Adrenal gland (tissue), 12 donors: ENCODE data around the gene AVP. TPM values are rescaled to one million over a fixed set of nuclear protein-coding genes. Genes with fewer than 3 reads are reported as not detected.
"Not testable (repeated sequence)": the region's sequence is repeated elsewhere in the genome, so short reads cannot be mapped to it uniquely, and the experiment has no call there.

Experiments used
- DNase-seq, 7 donors: peaks; one replicate each; pipeline ENCODE4 v3.0.0-alpha.2; 2019 to 2020
- H3K27ac ChIP-seq, 5 donors: fragments of 200-600 bp; sonication (generic) in 4 of 5; 1 replicate in 3 of 5; 2 replicates in 2 of 5; pipeline versions ENCODE4 v1.5.1 to v1.8.0; 2016 to 2020; ENCODE audit warnings: mild to moderate bottlenecking in 1 of 5
- H3K27me3 ChIP-seq: fragments of 200-600 bp; 2 replicates; pipeline ENCODE4 v1.8.0; 2021
- H3K36me3 ChIP-seq, 2 donors: fragments of 200-600 bp; replicated peaks in 1 of 2; 1 replicate in 1 of 2; 2 replicates in 1 of 2; pipeline versions ENCODE4 v1.5.1 to v1.8.0; 2018 to 2022
- H3K4me1 ChIP-seq, 2 donors: fragments of 200-600 bp; replicated peaks in 1 of 2; 1 replicate in 1 of 2; 2 replicates in 1 of 2; pipeline versions ENCODE4 v1.5.1 to v1.8.0; 2018 to 2021
- H3K4me3 ChIP-seq, 4 donors: fragments of 200-600 bp; sonication (generic) in 3 of 4; one replicate each; pipeline ENCODE4 v1.5.1; 2016 to 2018
- H3K9me3 ChIP-seq, 3 donors: fragments of 200-600 bp; sonication (generic) in 1 of 3; replicated peaks in 1 of 3; 1 replicate in 2 of 3; 2 replicates in 1 of 3; pipeline versions ENCODE4 v1.5.1 to v1.8.0; 2016 to 2021
- POLR2A ChIP-seq, 2 donors: fragments of 450-650 bp; IDR thresholded peaks; one replicate each; pipeline ENCODE4 v1.6.1; 2017; ENCODE audit warnings: antibody characterized with exemption in 2 of 2, mild to moderate bottlenecking in 2 of 2, moderate library complexity in 1 of 2
- WGBS, 4 donors: extraction: QIAGEN DNeasy Blood & Tissue Kit in 2 of 4; methylation state at CpG; one replicate each; pipeline versions ENCODE4 v1.1.5 to v1.1.7; 2013 to 2017; 5-methylcytosine and 5-hydroxymethylcytosine counted together
- intact Hi-C, 2 donors: fragments of 100-400 bp; cut with DNase I; formaldehyde crosslinking; loops; one replicate each; pipeline versions ENCODE4 v1.14.1 to v1.15.0; 2022 to 2023
- polyA plus RNA-seq, 3 donors: library from polyadenylated mRNA; stranded (reverse); fragments of 200-250 nt in 2 of 3; fragments of 350-450 nt in 1 of 3; fragmentation: Illumina TruSeq in 1 of 3; extraction: RNeasy Lipid Tissue Mini Kit (QIAGEN cat#74804) in 1 of 3; gene quantifications; one replicate each; pipeline ENCODE4 v1.2.3, GENCODE V29; 2013 to 2014
- total RNA-seq, 9 donors: library from RNA; depleted of rRNA in 4 of 9; stranded (reverse); fragments of >200 nt in 4 of 9; fragments of 120-200 nt in 1 of 9; fragmentation: NEBNext Ultra II Directional in 1 of 9; extraction: Animal tissue kit (Norgen Biotek cat#: 25700) in 1 of 9; gene quantifications; one replicate each; pipeline versions ENCODE4 v1.1.0 to v1.2.4, GENCODE V29; 2013 to 2023
- TF ChIP-seq, protein P1 (sequence below), 6 experiments: fragments of 450-650 bp in 4 of 6; fragments of 200-600 bp in 2 of 6; sonication (generic) in 1 of 6; IDR thresholded peaks; 1 replicate in 5 of 6; 2 replicates in 1 of 6; pipeline versions ENCODE4 v1.5.1 to v1.8.0; 2016 to 2021; ENCODE audit warnings: antibody characterized with exemption in 6 of 6, mild to moderate bottlenecking in 2 of 6, moderate library complexity in 1 of 6
- donor health status: healthy with polysubstance abuse.
- donor health status: Bipolar disorder and iron deficiency.
- donor health status: DM: yes; HTN: yes; CAD: no.
- donor health status: DM: no; HTN: no; CAD: no.
- donor health status: DM: no; HTN: no; CAD: no.
- donor health status: DM: yes; HTN: yes; CAD: no.

AVP gene
- total and polyA plus RNA-seq, 12 donors = 0.27 to 0.75 (median 0.64) TPM; not detected in 8

DNA sequence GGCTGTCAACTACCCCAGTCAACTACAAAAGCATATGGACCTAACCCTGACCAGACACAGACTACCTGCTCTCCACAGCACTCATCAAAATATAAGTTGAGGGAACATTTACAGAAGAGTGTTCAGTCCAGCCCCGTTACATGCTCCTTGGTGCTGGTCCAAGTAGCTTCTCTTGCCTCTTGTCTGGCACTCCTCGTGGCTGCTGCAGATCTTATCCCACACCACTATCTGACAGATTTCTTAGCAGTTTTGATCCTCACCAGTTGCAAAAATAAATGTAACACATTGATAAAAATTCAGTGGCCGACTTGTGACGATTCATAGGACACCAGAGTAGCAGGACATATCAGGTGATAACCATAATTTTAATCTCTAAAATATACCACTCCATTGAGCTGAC, 44.6 kb upstream of the AVP start:
- Histone ChIP-seq H3K9me3 (no peaks in the 10 kb centered on the region), H3K4me3 (no peak overlapping the region), H3K36me3 (no peaks in the 10 kb centered on the region), H3K27ac (no peak overlapping the region), H3K4me1 (no peaks in the 10 kb centered on the region), H3K27me3 (no peaks in the 10 kb centered on the region)
- TF ChIP-seq POLR2A (IDR thresholded peaks at IDR 0.05) = no peak
- TF ChIP-seq, protein P1, sequence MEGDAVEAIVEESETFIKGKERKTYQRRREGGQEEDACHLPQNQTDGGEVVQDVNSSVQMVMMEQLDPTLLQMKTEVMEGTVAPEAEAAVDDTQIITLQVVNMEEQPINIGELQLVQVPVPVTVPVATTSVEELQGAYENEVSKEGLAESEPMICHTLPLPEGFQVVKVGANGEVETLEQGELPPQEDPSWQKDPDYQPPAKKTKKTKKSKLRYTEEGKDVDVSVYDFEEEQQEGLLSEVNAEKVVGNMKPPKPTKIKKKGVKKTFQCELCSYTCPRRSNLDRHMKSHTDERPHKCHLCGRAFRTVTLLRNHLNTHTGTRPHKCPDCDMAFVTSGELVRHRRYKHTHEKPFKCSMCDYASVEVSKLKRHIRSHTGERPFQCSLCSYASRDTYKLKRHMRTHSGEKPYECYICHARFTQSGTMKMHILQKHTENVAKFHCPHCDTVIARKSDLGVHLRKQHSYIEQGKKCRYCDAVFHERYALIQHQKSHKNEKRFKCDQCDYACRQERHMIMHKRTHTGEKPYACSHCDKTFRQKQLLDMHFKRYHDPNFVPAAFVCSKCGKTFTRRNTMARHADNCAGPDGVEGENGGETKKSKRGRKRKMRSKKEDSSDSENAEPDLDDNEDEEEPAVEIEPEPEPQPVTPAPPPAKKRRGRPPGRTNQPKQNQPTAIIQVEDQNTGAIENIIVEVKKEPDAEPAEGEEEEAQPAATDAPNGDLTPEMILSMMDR (IDR thresholded peaks at IDR 0.05) = no peak
- DNase-seq = no peak
- 79 to 88% (median 83%) methylated on average over 4 of the region's 4 CpGs for WGBS, 4 donors
- intact Hi-C loops = no loop called here

DNA sequence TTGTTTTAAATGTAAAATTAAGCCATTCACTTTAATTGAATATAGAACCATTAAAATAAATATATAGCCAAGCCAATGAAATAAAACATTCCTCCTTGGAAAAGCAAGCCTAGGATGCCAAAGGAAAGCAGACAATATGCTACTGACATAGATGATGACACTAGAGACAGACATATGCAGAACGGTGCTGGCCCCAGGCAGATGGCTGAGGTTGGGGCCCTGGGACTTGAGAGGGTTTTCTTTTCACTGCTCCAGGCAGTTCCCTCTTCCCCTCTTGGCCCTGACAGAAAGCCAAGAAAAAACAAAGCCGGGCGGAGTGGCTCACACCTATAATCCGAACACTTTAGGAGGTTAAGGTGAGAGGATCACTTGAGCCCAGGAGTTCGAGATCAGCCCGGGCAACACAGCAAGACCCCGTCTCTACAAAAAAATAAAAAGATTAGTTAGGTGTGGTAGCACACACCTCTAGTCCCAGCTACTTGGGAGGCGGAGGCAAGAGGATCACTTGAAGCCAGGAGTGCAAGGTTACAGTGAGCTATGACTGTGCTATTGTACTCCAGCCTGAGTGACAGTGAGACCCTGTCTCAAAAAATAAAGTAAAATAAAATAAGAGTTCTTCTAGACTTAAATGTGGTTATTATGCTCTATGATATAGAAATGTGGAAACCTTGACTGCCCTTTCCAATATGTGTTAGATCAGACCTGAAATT, 43.9 kb upstream of the AVP start:
- Histone ChIP-seq H3K9me3 (no peaks in the 10 kb centered on the region), H3K4me1 (no peaks in the 10 kb centered on the region), H3K27me3 (no peaks in the 10 kb centered on the region), H3K4me3 (no peak overlapping the region), H3K27ac (no peak overlapping the region), H3K36me3 (no peaks in the 10 kb centered on the region)
- DNase-seq = no peak
- TF ChIP-seq, protein P1 (IDR thresholded peaks at IDR 0.05) = no peak
- no peak for TF ChIP-seq POLR2A (IDR thresholded peaks at IDR 0.05)
- intact Hi-C loops = no loop called here
- WGBS, 4 donors = 80 to 91% (median 88%) methylated on average over 8 of the region's 8 CpGs

- intact Hi-C loops = no loop called here
- Histone ChIP-seq H3K4me1 (no peaks in the 10 kb centered on the region), H3K27me3 (no peaks in the 10 kb centered on the region), H3K9me3 (no peaks in the 10 kb centered on the region), H3K27ac (no peak overlapping the region), H3K36me3 (peaks cover 0 to 10% of the 10 kb centered on the region in 2 donors), H3K4me3 (no peak overlapping the region)
- TF ChIP-seq POLR2A (IDR thresholded peaks at IDR 0.05) = no peak
- TF ChIP-seq, protein P1 (IDR thresholded peaks at IDR 0.05) = no peak
- 93 to 100% (median 98%) methylated on average over 1 of the region's 1 CpG for WGBS, 4 donors
- no peak for DNase-seq
Measured at GRCh38 chr20:3126527-3126859, 42.0 kb upstream of the AVP start.

- 77 to 86% (median 81%) methylated on average over 12 to 25 of the region's 25 CpGs for WGBS, 4 donors
- H3K27ac ChIP-seq, H3K27me3 ChIP-seq, H3K4me3 ChIP-seq, H3K4me1 ChIP-seq, intact Hi-C loops, DNase-seq, H3K9me3 ChIP-seq: not testable (repeated sequence)
- peaks cover 0 to 16% of the 10 kb centered on the region in 2 donors for H3K36me3 ChIP-seq
Measured at GRCh38 chr20:3125776-3126526, 41.4 kb upstream of the AVP start.

DNA sequence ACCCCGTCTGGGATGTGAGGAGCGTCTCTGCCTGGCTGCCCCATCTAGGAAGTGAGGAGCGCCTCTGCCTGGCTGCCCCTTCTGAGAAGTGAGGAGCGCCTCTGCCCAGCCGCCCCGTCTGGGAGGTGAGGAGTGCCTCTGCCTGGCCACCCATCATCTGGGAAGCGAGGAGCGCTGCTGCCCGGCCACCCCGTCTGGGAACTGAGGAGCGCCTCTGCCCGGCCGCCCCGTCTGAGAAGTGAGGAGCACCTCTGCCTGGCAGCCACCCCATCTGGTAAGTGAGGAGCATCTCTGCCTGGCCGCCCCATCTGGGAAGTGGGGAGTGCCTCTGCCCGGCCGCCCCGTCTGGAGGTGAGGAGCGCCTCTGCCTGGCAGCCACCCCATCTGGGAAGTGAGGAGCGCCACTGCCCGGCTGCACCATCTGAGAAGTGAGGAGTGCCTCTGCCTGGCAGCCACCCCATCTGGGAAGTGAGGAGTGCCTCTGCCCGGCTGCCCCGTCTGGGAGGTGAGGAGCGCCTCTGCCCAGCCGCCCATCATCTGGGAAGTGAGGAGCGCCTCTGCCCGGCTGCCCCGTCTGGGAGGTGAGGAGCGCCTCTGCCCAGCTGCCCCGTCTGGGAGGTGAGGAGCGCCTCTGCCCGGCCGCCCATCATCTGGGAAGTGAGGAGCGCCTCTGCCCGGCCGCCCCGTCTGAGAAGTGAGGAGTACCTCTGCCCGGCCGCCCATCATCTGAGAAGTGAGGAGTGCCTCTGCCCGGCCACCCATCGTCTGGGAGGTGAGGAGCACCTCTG, 40.4 kb upstream of the AVP start:
- intact Hi-C loops = not testable (repeated sequence)

GRCh38 chr20:3124163-3124562, 39.6 kb upstream of the AVP start:
- H3K4me1 ChIP-seq, H3K27me3 ChIP-seq, H3K4me3 ChIP-seq, H3K9me3 ChIP-seq, DNase-seq, H3K27ac ChIP-seq, intact Hi-C loops: not testable (repeated sequence)
- H3K36me3 ChIP-seq = peaks cover 0 to 19% of the 10 kb centered on the region in 2 donors
- WGBS, 4 donors = 97 to 98% (median 97%) methylated on average over 11 to 18 of the region's 18 CpGs

More for the DNA sequence above, 40.4 kb upstream of the AVP start:
- not testable (repeated sequence) for H3K4me1 ChIP-seq, H3K27me3 ChIP-seq, H3K4me3 ChIP-seq, H3K9me3 ChIP-seq, H3K27ac ChIP-seq
- WGBS, 4 donors = 94 to 98% (median 96%) methylated on average over 16 to 41 of the region's 41 CpGs
- DNase-seq = peak in 1 of 7 donors; percentile 9
- H3K36me3 ChIP-seq = peaks cover 0 to 19% of the 10 kb centered on the region in 2 donors
